ENCODE data around the gene MAT2B.

Gene MAT2B

GRCh38 chr5:163459462-163459818 is 46.0 kb upstream of the MAT2B start:
- H3K4me3 ChIP-seq (ENCODE audit: severe bottlenecking): peak overlapping the region; percentile 63
- peak; percentile 3 for ATAC-seq (ENCODE audit: low read depth)

GRCh38 chr5:163459819-163460561 is 45.4 kb upstream of the MAT2B start, which contains the start of gene NUDCD2:
NUDCD2 (minus strand) TSS chr5:163460102; CDS start chr5:163460050, 52 bp downstream.
- Histone ChIP-seq H3K9me3 (ENCODE audit: severe bottlenecking) (no peaks in the 10 kb centered on the region), H3K36me3 (ENCODE audit: low read depth) (peaks cover 46% of the 10 kb centered on the region), H3K27ac (ENCODE audit: poor library complexity, severe bottlenecking) (peak within 1 kb of the TSS; percentile 86), H3K4me1 (ENCODE audit: insufficient read depth, poor library complexity, severe bottlenecking) (peaks cover 22% of the 10 kb centered on the region), H3K4me3 (ENCODE audit: severe bottlenecking) (peak within 1 kb of the TSS; percentile 63), H3K27me3 (ENCODE audit: insufficient read depth, poor library complexity, severe bottlenecking) (no peaks in the 10 kb centered on the region)
- ATAC-seq (ENCODE audit: low read depth) (peak; percentile 85), DNase-seq (ENCODE audit: low spot score) (peak; percentile 98)
- peak; percentile 44 for TF ChIP-seq CTCF (IDR thresholded peaks at IDR 0.05; ENCODE audit: poor library complexity, severe bottlenecking)

More at GRCh38 chr5:163459462-163459818, 46.0 kb upstream of the MAT2B start:
- Histone ChIP-seq H3K36me3 (ENCODE audit: low read depth) (peaks cover 46% of the 10 kb centered on the region), H3K27ac (ENCODE audit: poor library complexity, severe bottlenecking) (peak overlapping the region; percentile 86), H3K4me1 (ENCODE audit: insufficient read depth, poor library complexity, severe bottlenecking) (peaks cover 22% of the 10 kb centered on the region), H3K9me3 (ENCODE audit: severe bottlenecking) (no peaks in the 10 kb centered on the region), H3K27me3 (ENCODE audit: insufficient read depth, poor library complexity, severe bottlenecking) (no peaks in the 10 kb centered on the region)
- TF ChIP-seq CTCF (IDR thresholded peaks at IDR 0.05; ENCODE audit: poor library complexity, severe bottlenecking): no peak
- DNase-seq (ENCODE audit: low spot score): no peak

- peaks cover 46% of the 10 kb centered on the region for H3K36me3 ChIP-seq (ENCODE audit: low read depth)
- no peaks in the 10 kb centered on the region for H3K27me3 ChIP-seq (ENCODE audit: insufficient read depth, poor library complexity, severe bottlenecking)
- TF ChIP-seq CTCF (IDR thresholded peaks at IDR 0.05; ENCODE audit: poor library complexity, severe bottlenecking): no peak
- ATAC-seq (ENCODE audit: low read depth): peak; percentile 15
- peak within 1 kb of the TSS; percentile 86 for H3K27ac ChIP-seq (ENCODE audit: poor library complexity, severe bottlenecking)
- DNase-seq (ENCODE audit: low spot score): no peak
- H3K9me3 ChIP-seq (ENCODE audit: severe bottlenecking): no peaks in the 10 kb centered on the region
- H3K4me1 ChIP-seq (ENCODE audit: insufficient read depth, poor library complexity, severe bottlenecking): peaks cover 22% of the 10 kb centered on the region
- peak within 1 kb of the TSS; percentile 63 for H3K4me3 ChIP-seq (ENCODE audit: severe bottlenecking)
These were observed 44.8 kb upstream of the MAT2B start, which contains the start of gene HMMR for GRCh38 chr5:163460562-163461171. HMMR (plus strand) TSS chr5:163460632; CDS start chr5:163460693, 61 bp downstream.

- H3K36me3 ChIP-seq (ENCODE audit: low read depth): peaks cover 52% of the 10 kb centered on the region
- no peaks in the 10 kb centered on the region for H3K9me3 ChIP-seq (ENCODE audit: severe bottlenecking)
- peak overlapping the region; percentile 86 for H3K27ac ChIP-seq (ENCODE audit: poor library complexity, severe bottlenecking)
- DNase-seq (ENCODE audit: low spot score) (no peak), ATAC-seq (ENCODE audit: low read depth) (no peak)
- H3K4me3 ChIP-seq (ENCODE audit: severe bottlenecking): no peak overlapping the region
- no peaks in the 10 kb centered on the region for H3K27me3 ChIP-seq (ENCODE audit: insufficient read depth, poor library complexity, severe bottlenecking)
- H3K4me1 ChIP-seq (ENCODE audit: insufficient read depth, poor library complexity, severe bottlenecking): peaks cover 17% of the 10 kb centered on the region
- TF ChIP-seq CTCF (IDR thresholded peaks at IDR 0.05; ENCODE audit: poor library complexity, severe bottlenecking): no peak
These were observed 42.4 kb upstream of the MAT2B start for GRCh38 chr5:163463063-163463435.

All from RWPE2 (cell line).